ENCODE measurements around the gene UBE4A. TPM values are rescaled to one million over a fixed set of nuclear protein-coding genes. Genes with fewer than 3 reads are reported as not detected.

Gene UBE4A
- polyA plus RNA-seq, 1 donor (not counting 4 experiments of a cell fraction or from before 2014, with no cell fraction given) = 19.5 TPM

- H3K9ac ChIP-seq (ENCODE audit: control insufficient read depth, extremely low read depth, insufficient read depth, low read length) = no peak overlapping the region
- H3K4me3 ChIP-seq (ENCODE audit: control insufficient read depth in 2 of 3, extremely low read depth in 1 of 3, insufficient read depth in 2 of 3, low read depth in 1 of 3, low read length in 3 of 3) = no peak overlapping the region
- no peak overlapping the region for H2AFZ ChIP-seq (ENCODE audit: control insufficient read depth, low read length)
- peak overlapping the region; percentile 7 for H3K27ac ChIP-seq (ENCODE audit: control insufficient read depth, insufficient read depth, low read length)
- FAIRE-seq (no peak), DNase-seq (ENCODE audit: low read depth, low spot score) (no peak)
- peaks cover 26% of the 10 kb centered on the region for H3K79me2 ChIP-seq (ENCODE audit: control insufficient read depth, insufficient read depth, low read length)
- no peaks in the 10 kb centered on the region for H3K27me3 ChIP-seq (ENCODE audit: control insufficient read depth, extremely low read depth, insufficient read depth, low read length)
- no peaks in the 10 kb centered on the region for H4K20me1 ChIP-seq (ENCODE audit: control insufficient read depth, extremely low read depth, insufficient read depth, low read length)
- H3K4me1 ChIP-seq (ENCODE audit: control insufficient read depth, extremely low read depth, insufficient read depth, low read length) = peaks cover 8% of the 10 kb centered on the region
- dilution Hi-C loops (cut with MboI; ENCODE audit: extremely low pct_ligation_motif_present, low sequenced_read_pairs) = no loop called here
- no peaks in the 10 kb centered on the region for H3K9me1 ChIP-seq (ENCODE audit: control insufficient read depth, extremely low read depth, insufficient read depth, low read length)
- H3K4me2 ChIP-seq (ENCODE audit: control insufficient read depth, extremely low read depth, insufficient read depth, low read depth, low read length) = no peak overlapping the region
- TF ChIP-seq CTCF (optimal IDR thresholded peaks at IDR 0.05 in 1 of 3, IDR thresholded peaks at IDR 0.05 in 1 of 3, conservative IDR thresholded peaks at IDR 0.05 in 1 of 3; ENCODE audit: extremely low read depth in 1 of 3, insufficient read depth in 2 of 3, low read length in 3 of 3) (no peak), EZH2 (IDR thresholded peaks at IDR 0.05; ENCODE audit: low read length) (no peak)
- H3K9me3 ChIP-seq (ENCODE audit: control insufficient read depth, low read depth, low read length) = no peaks in the 10 kb centered on the region
- H3K36me3 ChIP-seq (ENCODE audit: control insufficient read depth in 2 of 2, extremely low read depth in 1 of 2, insufficient read depth in 2 of 2, low read length in 2 of 2) = peaks cover 8 to 13% of the 10 kb centered on the region in 2 experiments
Measured at GRCh38 chr11:118398791-118399559, 39.6 kb downstream of the UBE4A start.

DNA sequence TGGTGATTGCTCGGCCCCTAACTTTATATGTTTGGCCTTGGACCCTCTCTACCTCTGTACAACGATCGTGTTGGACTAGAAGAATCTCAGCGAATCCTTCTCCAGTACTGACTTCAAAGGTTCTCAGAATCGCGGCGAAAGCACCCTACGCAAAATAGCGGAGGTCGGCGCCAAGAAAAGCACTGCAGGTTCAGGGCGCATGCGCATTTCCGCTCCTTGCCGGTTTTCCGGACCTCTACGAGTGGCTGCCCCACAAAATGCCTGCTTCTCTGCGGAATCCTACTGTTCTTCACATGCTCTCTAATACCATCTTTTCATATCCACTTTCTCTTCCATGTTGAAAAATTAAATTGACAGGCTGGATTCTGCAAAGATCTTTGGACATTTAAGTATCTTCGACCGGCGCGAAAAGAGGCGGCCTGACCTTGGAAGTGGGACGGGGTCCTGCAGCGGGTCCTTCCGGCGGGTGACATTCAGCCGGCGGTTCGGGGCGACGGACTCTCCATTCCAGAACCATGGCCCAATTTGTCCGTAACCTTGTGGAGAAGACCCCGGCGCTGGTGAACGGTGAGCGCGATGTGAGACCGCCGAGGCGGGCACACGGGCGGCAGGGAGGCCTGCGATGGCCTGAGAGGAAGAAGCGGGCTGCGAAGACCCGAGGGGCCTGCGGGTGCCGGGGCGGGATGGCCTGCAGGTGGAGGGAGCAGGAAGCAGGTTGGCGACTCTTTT is 41.9 kb downstream of the UBE4A start, which contains the start of gene ATP5MG:
TSS of gene ATP5MG (plus strand) at position 456 of the 729 bp plus-strand sequence. CDS start at position 516, 60 bp downstream.
- DNase-seq (ENCODE audit: low read depth, low spot score) (peak; percentile 41), FAIRE-seq (peak; percentile 93)
- Histone ChIP-seq H3K4me2 (ENCODE audit: control insufficient read depth, extremely low read depth, insufficient read depth, low read depth, low read length) (peak within 1 kb of the TSS; percentile 86), H3K27ac (ENCODE audit: control insufficient read depth, insufficient read depth, low read length) (peak within 1 kb of the TSS; percentile 95), H3K36me3 (ENCODE audit: control insufficient read depth in 2 of 2, extremely low read depth in 1 of 2, insufficient read depth in 2 of 2, low read length in 2 of 2) (peaks cover 1 to 6% of the 10 kb centered on the region in 2 experiments), H3K9me1 (ENCODE audit: control insufficient read depth, extremely low read depth, insufficient read depth, low read length) (no peaks in the 10 kb centered on the region), H3K4me3 (ENCODE audit: control insufficient read depth in 2 of 3, extremely low read depth in 1 of 3, insufficient read depth in 2 of 3, low read depth in 1 of 3, low read length in 3 of 3) (peak within 1 kb of the TSS; percentile 92 to 99 (median 92)), H3K4me1 (ENCODE audit: control insufficient read depth, extremely low read depth, insufficient read depth, low read length) (peaks cover 8% of the 10 kb centered on the region), H3K27me3 (ENCODE audit: control insufficient read depth, extremely low read depth, insufficient read depth, low read length) (no peaks in the 10 kb centered on the region), H3K79me2 (ENCODE audit: control insufficient read depth, insufficient read depth, low read length) (peaks cover 49% of the 10 kb centered on the region), H2AFZ (ENCODE audit: control insufficient read depth, low read length) (peak within 1 kb of the TSS; percentile 99), H3K9ac (ENCODE audit: control insufficient read depth, extremely low read depth, insufficient read depth, low read length) (peak within 1 kb of the TSS; percentile 91), H3K9me3 (ENCODE audit: control insufficient read depth, low read depth, low read length) (no peaks in the 10 kb centered on the region), H4K20me1 (ENCODE audit: control insufficient read depth, extremely low read depth, insufficient read depth, low read length) (no peaks in the 10 kb centered on the region)
- TF ChIP-seq EZH2 (IDR thresholded peaks at IDR 0.05; ENCODE audit: low read length) (no peak), CTCF (optimal IDR thresholded peaks at IDR 0.05 in 1 of 3, IDR thresholded peaks at IDR 0.05 in 1 of 3, conservative IDR thresholded peaks at IDR 0.05 in 1 of 3; ENCODE audit: extremely low read depth in 1 of 3, insufficient read depth in 2 of 3, low read length in 3 of 3) (no peak)
- dilution Hi-C loops (cut with MboI; ENCODE audit: extremely low pct_ligation_motif_present, low sequenced_read_pairs) = no loop called here

Data from keratinocyte (primary cell).